ENCODE data around the gene IGFBP2.

The IGFBP2 gene

DNA sequence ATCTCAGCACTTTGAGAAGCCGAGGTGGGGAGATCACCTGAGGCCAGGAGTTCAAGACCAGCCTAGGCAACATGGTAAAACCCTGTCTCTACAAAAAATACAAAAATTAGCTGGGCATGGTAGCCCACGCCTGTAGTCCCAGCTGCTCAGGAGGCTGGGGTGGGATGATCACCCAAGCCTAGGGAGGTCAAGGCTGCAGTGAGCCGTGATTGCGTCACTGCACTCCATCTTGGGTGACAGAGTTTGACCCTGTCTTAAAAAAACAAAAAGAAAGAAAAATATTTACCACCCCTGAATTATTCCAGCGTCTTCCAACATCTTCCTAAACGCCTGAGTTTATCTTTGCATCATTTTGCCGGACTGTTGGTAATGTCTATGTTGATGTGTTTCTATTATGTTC is 68.3 kb downstream of the IGFBP2 start:
- DNase-seq (ENCODE audit: low read depth in 2 of 2): no peak

DNA sequence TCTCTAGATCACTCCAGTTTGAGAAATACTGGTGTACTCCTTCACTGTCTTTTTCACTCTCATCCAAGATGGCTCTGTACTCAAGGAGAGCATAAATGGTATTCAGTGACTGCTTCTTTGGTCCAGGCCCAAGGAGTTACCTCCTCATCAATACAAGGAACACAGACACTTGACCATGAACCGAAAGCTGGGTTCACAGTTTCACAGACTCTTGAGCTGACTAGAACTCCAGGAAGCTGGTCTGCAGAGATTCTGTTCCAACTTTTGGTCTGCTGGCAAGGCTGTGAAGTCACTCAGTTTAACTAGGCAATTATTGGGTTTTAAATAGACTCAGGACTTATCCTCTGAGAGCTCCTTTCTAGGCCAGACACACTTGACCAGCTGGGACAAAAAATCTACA is 69.5 kb downstream of the IGFBP2 start:
- DNase-seq (ENCODE audit: low read depth in 2 of 2): no peak

DNA sequence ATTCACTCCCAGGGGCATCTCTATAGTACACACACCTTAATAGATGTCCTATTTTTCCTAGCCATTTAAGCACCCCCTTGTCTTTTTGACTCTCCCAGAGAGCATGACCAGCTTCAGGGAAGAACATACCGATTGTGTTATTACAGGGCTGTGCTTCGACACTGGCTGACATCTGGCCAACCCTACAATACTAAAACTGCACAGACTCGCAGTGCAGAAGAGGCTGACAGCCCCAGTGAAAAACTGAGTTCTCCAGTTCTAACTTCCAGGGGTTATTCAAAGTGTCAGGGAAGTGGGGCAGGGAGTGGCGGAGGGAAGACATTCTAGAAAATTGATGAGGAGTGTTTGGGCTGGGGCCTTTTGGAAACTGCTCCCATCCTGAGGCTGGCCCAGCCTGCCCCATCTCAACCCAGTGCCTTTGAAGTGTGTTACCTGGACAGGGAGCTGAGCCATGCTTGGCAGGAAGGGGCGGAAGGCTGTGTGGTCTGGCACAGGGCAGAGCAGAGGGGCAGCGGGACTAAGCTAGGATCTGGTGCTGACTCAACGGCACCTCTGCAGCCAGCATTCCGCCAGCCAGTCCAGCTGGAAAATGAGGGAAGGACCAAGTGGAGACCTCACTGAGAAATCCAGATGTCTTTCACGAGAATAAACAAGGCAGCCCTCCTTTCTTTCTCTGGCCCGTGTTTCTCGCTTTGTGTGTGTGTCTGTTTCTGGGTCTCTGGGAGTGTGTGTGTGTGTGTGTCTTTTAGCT is 77.5 kb downstream of the IGFBP2 start:
- DNase-seq (ENCODE audit: low read depth in 2 of 2): no peak

DNA sequence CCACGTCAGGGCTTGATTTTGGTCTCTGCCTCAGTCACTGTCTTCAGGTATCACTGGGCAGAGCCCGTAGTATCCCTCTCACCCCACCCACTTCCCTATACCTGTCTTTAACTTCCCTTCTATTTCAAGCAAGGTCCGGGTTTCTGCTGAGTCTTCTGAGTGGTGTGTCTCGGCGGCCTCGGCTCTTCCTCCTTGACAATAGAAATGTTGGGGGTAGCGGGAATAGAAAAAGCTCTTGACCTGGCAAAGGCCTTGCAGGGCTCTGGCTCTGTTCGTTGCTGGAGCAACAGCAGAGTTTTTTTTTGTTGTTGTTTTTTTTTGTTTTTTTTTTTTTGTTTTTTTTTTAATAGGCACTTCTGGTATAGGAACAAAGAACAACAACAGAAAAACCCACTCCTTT is 78.1 kb downstream of the IGFBP2 start:
- DNase-seq (ENCODE audit: low read depth in 2 of 2): no peak

DNA sequence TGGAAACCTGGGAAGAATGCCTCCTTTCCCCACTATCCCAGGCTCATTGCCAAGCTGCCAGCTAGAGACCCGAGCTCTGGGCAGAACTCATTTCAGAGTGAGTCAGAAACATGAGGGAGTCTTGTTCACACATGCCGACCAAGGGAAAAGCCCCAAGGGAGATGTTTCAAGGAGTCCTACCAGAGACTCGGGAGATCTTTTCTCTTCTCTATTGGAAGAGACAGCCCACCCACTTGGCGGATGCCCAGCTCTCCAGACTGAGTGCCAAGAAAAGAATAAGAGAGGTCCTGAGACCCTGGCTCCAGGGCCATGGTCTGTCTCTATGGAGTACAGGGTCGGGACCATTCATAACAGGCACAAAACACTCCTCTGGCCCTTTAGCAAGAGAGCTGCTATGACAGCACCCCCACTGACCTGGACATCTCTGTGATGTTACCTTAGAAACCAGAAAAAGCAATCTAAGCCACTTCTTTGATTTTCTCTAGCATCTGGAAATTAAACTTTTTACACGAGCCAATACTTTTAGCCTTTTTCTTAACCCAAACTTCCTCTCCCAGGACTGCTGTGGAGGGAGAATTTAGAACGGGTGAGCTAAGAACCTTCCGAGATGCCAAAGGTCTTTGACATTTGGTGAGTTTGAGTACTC is 80.6 kb downstream of the IGFBP2 start:
- DNase-seq (ENCODE audit: low read depth in 2 of 2): no peak
